GM18519 (cell line): ENCODE data around the gene LDHD.

ENCODE experiments used
- ATAC-seq: cut with Tn5 transposase; IDR thresholded peaks from one replicate; pipeline ENCODE4 v1.9.1; 2021; ENCODE audit warnings: mild to moderate bottlenecking, moderate library complexity; ENCODE audit not compliant: unreplicated experiment, low FRiP score

The LDHD gene

GRCh38 chr16:75064403-75065148 lies 52.0 kb downstream of the LDHD start:
- ATAC-seq = no peak

GRCh38 chr16:75063549-75064088 lies 53.0 kb downstream of the LDHD start:
- ATAC-seq = no peak

GRCh38 chr16:75062976-75063346 lies 53.6 kb downstream of the LDHD start:
- no peak for ATAC-seq

DNA sequence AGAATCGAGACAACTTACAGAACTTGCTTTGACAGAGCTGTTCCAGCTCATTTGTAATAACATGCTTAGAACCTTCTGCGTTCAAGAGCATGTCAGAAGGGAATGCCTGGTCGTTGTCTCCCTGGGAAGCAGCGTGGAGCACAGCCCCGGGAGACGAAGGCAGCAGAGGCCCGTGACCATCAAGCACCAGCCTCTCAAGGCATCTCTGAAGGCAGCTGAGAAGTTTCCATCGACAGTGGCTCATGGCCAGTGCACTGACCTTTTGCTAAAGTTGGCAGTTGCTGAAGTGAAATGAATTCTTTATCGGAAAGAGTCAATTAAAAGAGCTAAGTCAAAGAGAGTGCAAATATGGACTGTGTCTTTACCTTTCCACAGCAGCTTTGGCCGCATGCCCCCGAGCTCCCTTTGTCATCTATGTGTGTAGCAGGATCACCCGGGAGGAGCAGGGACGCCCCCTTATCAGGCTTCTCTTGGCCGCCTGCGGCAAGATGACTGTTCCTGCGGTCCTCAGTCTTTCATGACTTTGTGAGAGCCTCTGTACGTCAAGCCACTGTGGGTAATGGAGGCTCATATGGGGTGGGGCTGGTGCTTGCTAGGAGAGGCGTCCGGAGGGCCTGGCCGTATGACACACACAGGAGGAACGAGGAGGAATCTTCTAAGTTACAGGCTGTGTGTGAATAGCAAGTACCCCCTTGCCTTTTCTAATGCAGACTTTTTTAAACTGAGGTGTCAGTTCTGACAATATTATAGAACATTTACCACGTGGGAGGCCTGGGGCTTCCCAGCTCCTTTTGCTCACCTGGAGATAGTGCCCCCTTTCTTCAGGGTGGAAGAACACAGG lies 54.2 kb downstream of the LDHD start:
- no peak for ATAC-seq
